NB4 (cell line): ENCODE data around the gene SAXO1.

Experiments used
- CTCF ChIP-seq: IDR thresholded peaks from one replicate; pipeline ENCODE4 v1.5.1; 2012; ENCODE audit warnings: low read depth, low read length
- POLR2A ChIP-seq: IDR thresholded peaks from 2 replicates; pipeline ENCODE4 v1.6.1; 2011; ENCODE audit warnings: mild to moderate bottlenecking; ENCODE audit not compliant: insufficient read length; ENCODE audit errors: extremely low read depth
- TF ChIP-seq, protein P1 (sequence below): IDR thresholded peaks from 2 replicates; pipeline ENCODE4 v1.6.1; 2011; ENCODE audit warnings: low read depth, low read length

DNA sequence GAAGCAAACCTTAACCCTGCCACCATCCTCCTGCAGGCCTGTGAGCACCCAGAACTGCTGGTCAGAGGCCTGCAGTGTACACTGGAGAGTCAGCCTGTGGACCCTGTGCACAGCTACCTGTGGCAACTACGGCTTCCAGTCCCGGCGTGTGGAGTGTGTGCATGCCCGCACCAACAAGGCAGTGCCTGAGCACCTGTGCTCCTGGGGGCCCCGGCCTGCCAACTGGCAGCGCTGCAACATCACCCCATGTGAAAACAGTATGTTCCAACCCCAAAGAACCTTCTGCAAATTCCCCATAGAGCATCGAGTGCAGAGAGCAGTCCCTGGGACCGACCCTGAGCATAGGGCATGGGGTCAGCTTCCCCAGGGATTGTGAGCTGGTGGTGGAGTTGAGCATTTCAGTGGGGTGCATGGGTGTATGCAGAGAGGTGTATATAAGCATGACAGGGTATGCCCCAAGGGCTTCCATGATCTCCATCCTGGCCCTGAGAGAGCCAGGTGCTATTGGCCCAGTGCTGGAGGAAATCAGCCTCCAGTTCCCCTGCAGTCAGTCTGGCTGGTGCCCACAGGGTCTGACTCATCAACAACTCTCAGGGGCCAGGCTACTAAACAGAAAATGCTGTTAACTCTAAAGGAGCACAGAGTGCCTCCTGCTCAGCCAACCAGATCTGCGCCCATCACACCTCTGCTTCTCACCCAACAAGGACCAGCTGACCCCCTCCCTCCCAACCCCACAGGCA is 126.2 kb downstream of the SAXO1 start:
- TF ChIP-seq CTCF (no peak), POLR2A (no peak)
- TF ChIP-seq, protein P1, sequence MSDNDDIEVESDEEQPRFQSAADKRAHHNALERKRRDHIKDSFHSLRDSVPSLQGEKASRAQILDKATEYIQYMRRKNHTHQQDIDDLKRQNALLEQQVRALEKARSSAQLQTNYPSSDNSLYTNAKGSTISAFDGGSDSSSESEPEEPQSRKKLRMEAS = no peak
